ENCODE measurements around the gene EPHA4.

GRCh38 chr2:221435171-221435570 is 136.9 kb downstream of the EPHA4 start:
- TF ChIP-seq, protein P1, sequence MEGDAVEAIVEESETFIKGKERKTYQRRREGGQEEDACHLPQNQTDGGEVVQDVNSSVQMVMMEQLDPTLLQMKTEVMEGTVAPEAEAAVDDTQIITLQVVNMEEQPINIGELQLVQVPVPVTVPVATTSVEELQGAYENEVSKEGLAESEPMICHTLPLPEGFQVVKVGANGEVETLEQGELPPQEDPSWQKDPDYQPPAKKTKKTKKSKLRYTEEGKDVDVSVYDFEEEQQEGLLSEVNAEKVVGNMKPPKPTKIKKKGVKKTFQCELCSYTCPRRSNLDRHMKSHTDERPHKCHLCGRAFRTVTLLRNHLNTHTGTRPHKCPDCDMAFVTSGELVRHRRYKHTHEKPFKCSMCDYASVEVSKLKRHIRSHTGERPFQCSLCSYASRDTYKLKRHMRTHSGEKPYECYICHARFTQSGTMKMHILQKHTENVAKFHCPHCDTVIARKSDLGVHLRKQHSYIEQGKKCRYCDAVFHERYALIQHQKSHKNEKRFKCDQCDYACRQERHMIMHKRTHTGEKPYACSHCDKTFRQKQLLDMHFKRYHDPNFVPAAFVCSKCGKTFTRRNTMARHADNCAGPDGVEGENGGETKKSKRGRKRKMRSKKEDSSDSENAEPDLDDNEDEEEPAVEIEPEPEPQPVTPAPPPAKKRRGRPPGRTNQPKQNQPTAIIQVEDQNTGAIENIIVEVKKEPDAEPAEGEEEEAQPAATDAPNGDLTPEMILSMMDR (IDR thresholded peaks at IDR 0.05): no peak
- TF ChIP-seq POLR2A (IDR thresholded peaks at IDR 0.05): no peak

Data from Peyer's patch (tissue), 4 donors.